ENCODE measurements around the gene LRTM2. TPM values are rescaled to one million over a fixed set of nuclear protein-coding genes. Genes with fewer than 3 reads are reported as not detected.

Gene LRTM2
- total RNA-seq, 1 donor from 2014 or later, result not detected

DNA sequence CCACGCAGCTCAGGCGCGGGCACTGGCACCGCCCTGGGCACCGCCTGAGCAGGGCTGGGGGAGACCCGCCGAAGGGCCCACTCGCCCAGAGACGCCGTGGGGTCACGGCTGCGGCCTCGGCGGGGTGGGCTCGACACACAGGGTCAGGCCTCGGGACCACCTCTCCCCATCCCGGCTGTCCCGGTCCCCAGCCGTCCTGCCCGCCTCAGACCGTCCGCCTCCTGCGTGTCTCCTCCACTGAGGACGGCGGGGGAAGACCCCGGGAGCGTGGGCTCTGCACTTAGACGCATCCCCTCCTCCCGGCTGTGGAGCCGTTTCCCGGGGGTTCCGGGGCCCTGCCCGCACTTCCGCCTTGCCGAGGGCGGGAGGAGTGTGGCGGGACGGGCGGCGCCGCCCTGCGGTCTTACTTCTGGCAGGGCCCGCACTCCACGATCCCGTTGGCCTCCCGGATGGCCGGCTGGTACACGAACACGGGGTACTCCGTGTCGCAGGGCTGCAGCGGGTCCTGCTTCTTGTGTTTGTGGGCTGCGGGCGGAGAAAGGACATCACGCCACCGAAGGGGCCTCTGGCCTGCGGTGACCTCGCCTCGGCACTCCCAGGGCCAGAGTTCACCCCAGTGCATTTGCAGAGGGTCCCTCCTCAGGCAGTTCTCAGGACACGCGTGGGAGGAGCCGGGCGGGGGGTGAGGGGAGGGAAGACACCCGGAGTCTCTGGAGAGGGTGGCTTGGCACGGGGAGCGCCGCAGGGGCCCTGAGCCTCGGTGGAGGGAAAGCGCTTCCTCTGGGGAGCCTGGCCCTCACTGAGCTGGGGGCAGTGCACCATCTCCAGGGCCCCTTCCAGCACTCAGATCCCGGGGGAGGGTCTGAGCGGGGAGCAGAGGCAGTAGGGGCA, 23.1 kb upstream of the LRTM2 start:
- intact Hi-C loops (cut with micrococcal nuclease), result no loop called here

GRCh38 chr12:1797991-1798640, 22.2 kb upstream of the LRTM2 start:
- no peak for ATAC-seq
- peak; percentile 32 for DNase-seq
- intact Hi-C loops (cut with micrococcal nuclease), result loop anchor here (2.0 kb wide), 1 partner anchor 139 kb away; no protein-coding TSS in a partner anchor

More for the DNA sequence above, 23.1 kb upstream of the LRTM2 start:
- DNase-seq (peak; percentile 83), ATAC-seq (peak; percentile 59)

- ATAC-seq, result no peak
- intact Hi-C loops (cut with micrococcal nuclease), result loop anchor here (2.0 kb wide), 1 partner anchor 138 kb away; no protein-coding TSS in a partner anchor
- no peak for DNase-seq
These were observed 21.7 kb upstream of the LRTM2 start for GRCh38 chr12:1798641-1799020.

DNA sequence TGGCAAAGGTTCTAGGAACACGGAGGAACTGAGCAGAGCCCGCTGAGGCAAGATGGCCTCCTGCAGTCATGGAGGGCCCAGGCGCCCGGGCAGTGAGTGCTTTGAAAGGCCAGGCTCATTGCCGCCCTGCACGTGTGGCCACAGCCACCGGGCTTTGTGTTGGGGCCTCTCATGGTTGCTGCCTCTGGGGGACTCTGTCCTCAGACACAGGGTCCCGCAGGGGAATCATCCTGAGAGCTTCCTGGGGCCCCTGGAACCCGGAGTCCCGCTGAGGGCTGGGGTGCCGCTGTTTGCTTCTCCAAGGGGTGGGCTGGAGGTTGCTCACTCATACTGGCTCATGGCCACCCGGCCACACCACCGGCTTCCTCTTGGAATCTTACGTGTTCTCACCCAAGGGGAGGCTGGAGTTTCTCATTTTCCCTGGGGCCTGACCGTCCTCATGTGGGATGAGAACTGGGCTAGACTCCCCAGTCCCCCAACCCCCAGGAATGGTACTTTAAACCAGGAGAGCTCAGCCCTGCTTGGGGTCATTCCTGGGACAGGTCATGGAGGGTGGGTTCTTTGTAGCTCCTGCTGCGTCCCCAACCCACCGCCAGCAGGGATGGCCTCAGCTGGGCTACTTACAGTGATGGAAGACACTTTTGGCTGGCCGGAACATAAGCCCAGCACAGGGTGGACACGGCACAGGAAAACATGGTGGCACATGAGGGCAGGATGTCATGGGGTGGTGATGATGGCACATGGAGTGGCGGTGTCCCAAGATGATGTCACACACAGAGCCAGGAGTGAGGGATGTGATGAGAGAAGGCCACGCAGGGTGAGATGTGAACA, 21.1 kb upstream of the LRTM2 start:
- ATAC-seq, result no peak
- intact Hi-C loops (cut with micrococcal nuclease), result loop anchor here (2.0 kb wide), 1 partner anchor 138 kb away; no protein-coding TSS in a partner anchor
- DNase-seq, result no peak

GRCh38 chr12:1799882-1800400, 20.4 kb upstream of the LRTM2 start:
- DNase-seq (no peak), ATAC-seq (no peak)
- intact Hi-C loops (cut with micrococcal nuclease), result loop anchor here (2.0 to 10.0 kb wide), 2 partner anchors 137 to 235 kb away; no protein-coding TSS in a partner anchor

DNA sequence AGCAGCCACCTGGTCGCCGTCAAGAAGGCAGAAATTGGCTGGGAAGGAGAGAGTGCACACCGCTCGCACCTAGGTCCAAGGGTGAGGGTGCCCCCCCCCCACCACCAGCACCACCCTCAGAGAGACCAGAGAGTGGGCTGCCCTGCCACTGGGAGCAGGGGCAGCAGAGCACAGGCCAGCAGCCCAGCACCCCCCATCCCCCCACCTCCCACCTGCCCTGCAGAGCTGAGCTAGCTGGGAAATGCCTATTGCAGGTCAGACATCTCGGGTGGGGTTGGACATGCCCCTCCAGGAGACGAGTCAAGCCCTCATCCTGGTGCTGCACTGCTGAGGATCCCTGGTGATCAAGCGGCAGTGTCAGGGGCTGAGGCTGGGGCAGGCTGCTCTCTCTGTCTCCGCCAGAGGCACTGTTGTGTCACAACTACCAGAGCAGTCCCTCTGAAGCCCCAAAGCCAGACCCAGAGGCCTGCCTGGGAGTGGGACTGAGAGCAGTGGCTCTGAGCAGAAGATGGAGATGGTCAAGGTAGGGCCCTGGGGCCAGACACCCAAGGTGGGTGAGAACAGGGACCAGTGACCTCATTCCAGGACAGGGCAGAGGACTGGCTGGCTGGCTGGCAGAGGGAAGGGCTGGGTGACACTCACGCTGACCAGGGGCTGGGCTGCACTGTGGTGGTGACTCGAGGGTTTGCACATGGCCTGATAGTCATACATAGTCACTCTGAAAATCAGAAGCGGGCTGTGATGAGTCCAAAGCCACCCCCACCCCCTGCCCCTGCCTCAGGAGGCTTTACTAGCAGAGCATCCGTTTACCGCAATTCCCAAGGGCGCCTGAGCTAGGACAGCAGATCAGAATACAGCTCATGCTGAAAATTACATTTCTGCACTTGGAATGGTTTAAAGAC, 19.7 kb upstream of the LRTM2 start:
- intact Hi-C loops (cut with micrococcal nuclease), result loop anchor here (10.0 kb wide), 1 partner anchor 234 kb away; no protein-coding TSS in a partner anchor
- DNase-seq, result peak; percentile 63
- no peak for ATAC-seq

GRCh38 chr12:1801303-1801975, 18.9 kb upstream of the LRTM2 start:
- no peak for ATAC-seq
- intact Hi-C loops (cut with micrococcal nuclease), result loop anchor here (10.0 kb wide), 1 partner anchor 233 kb away; no protein-coding TSS in a partner anchor
- no peak for DNase-seq

DNA sequence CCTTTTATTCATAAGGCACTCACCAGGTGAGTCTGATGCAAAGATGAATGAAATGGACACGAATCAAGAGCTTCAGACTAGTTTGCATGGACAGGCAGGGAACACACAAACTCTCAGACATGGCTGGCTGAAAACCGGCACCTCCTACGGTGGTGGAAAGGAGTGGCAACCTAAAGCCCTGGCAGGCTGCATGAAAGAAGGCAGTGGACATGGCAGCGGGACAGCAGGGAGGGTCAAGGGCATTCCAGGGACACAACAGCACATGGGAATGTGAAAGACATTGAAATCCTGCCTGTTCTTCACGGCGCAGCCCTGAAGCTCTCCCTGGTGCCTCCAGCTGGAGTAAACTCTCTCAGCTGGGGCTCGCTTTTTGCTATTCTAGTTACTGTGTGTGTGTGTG, 16.6 kb upstream of the LRTM2 start:
- ATAC-seq (peak; percentile 4), DNase-seq (no peak)
- intact Hi-C loops (cut with micrococcal nuclease), result loop anchor here (10.0 kb wide), 1 partner anchor 231 kb away; no protein-coding TSS in a partner anchor

DNA sequence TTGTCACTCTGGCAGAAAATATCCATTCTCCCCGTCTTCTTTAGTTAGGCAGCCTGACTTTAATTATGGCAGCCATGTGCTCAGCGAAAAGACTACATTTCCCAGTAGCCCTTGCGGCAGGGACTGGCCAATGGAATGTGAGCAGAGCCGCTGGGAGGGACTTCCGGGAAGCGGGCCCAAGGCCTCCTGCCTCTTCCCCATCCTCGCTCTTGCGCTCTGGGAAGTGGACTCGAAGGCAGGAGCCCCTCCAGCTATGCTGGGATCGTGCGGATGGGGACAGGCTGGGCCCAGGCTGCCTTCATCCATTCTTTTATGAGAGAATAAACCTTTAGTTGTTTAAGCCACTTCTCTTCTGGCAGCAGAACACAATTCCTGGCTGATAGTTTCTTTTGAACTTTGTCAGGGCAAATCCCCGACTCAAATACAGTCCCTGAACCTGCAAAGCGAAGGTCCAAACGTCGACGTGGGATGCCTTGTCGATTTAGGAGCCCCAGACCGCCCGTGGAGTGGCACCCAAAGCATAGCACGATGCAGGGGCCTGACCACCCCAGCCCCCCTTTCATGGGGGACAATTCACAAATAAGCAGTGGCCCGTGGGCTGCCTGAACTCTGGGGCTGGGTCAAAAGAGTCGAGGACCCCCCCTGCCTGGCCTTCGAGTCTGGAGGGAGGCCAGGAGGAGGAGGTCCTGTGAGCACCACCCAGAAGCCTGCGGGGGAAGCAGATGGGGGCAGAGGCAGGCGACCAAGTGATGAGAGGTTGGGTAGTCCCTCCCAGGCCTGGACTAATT, 15.6 kb upstream of the LRTM2 start:
- peak; percentile 91 for DNase-seq
- intact Hi-C loops (cut with micrococcal nuclease), result loop anchor here (10.0 kb wide), 1 partner anchor 230 kb away; no protein-coding TSS in a partner anchor
- ATAC-seq, result peak; percentile 78

GRCh38 chr12:1805441-1806081, 14.8 kb upstream of the LRTM2 start:
- intact Hi-C loops (cut with micrococcal nuclease), result loop anchor here (10.0 kb wide), 1 partner anchor 229 kb away; no protein-coding TSS in a partner anchor
- DNase-seq, result peak; percentile 73
- peak; percentile 79 for ATAC-seq

- DNase-seq, result peak; percentile 66
- peak; percentile 74 for ATAC-seq
- intact Hi-C loops (cut with micrococcal nuclease), result loop anchor here (10.0 kb wide), 1 partner anchor 228 kb away; no protein-coding TSS in a partner anchor
These were observed 13.9 kb upstream of the LRTM2 start for GRCh38 chr12:1806301-1807086.

DNA sequence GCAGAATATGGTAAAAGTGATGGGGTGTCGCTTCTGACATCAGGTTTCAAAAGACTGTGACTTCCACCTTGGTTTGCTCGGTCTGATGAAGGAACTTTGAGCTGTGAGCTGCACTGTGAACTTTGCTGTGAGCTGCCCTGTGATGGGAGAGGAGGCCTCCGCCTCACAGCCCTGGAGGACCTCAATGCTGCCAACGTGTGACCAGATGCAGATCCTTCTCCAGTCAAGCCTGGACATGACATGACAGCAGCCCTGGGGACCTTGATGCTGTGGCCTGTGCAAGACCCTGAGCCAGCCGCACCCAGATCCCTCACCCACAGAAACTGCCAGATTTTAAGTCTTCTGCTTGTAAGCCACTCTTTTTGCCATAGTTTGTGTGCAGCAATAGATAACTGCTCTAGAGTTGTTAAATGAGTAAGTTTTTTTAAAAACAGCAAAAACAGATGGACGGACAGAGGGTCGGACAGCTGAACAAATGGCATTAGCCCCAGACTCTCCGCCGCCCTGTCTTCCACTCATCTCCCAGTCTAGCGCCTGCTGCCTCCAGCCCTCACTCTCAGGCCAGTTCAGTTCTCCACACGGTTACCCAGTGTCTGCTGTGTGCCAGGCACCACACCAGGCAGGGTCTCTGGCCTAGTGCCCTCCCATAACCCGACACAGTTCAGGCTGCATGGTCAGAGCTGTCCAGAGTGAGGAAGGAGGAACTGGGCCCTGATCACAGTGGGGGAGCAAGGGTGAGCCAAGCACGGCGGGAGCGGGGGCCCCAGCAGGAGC, 13.1 kb upstream of the LRTM2 start:
- no peak for ATAC-seq
- intact Hi-C loops (cut with micrococcal nuclease), result loop anchor here (10.0 kb wide), 1 partner anchor 228 kb away; no protein-coding TSS in a partner anchor
- DNase-seq, result no peak

- intact Hi-C loops (cut with micrococcal nuclease), result loop anchor here (10.0 kb wide), 1 partner anchor 227 kb away; no protein-coding TSS in a partner anchor
- DNase-seq (no peak), ATAC-seq (no peak)
These were observed 12.1 kb upstream of the LRTM2 start for GRCh38 chr12:1808036-1808797.

Data from left ventricle myocardium superior (tissue), 1 donor.